Mammary epithelial cell (primary cell): Measurements from ENCODE around the gene SLC24A3.

Source experiments
- EZH2 ChIP-seq: IDR thresholded peaks from 2 replicates; pipeline ENCODE4 v1.6.1; 2012; ENCODE audit warnings: low read length, inconsistent platforms, borderline replicate concordance
- TF ChIP-seq, protein P1 (sequence below), 2 donors: IDR thresholded peaks in 1 of 2; conservative IDR thresholded peaks in 1 of 2; 2 replicates each; pipeline ENCODE4 v1.5.1; 2011 to 2012; ENCODE audit warnings: inconsistent platforms in 2 of 2, low read length in 2 of 2, mild to moderate bottlenecking in 2 of 2, control low read depth in 1 of 2, low read depth in 1 of 2; ENCODE audit not compliant: insufficient read depth in 1 of 2; ENCODE audit errors: extremely low read depth in 1 of 2

DNA sequence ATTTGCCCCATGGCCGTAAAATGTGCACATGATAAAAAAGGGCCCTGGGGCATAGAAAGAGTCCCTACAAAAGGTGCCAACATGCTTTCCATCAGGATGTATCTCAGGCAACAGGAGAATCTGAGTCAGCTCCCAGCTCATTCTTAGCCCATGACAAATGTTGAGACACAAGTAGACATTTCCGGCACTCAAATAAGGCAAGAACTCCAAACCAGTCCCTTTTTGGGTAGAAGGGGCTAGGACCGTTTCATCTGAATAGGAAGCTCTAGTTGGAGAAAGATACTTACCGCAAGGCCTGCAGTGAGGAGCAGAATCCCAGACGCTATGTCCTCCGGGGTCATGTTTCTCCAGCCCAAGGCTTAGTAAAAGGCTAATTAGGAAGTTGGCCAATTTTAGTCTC is 284.6 kb downstream of the SLC24A3 start:
- TF ChIP-seq, protein P1, sequence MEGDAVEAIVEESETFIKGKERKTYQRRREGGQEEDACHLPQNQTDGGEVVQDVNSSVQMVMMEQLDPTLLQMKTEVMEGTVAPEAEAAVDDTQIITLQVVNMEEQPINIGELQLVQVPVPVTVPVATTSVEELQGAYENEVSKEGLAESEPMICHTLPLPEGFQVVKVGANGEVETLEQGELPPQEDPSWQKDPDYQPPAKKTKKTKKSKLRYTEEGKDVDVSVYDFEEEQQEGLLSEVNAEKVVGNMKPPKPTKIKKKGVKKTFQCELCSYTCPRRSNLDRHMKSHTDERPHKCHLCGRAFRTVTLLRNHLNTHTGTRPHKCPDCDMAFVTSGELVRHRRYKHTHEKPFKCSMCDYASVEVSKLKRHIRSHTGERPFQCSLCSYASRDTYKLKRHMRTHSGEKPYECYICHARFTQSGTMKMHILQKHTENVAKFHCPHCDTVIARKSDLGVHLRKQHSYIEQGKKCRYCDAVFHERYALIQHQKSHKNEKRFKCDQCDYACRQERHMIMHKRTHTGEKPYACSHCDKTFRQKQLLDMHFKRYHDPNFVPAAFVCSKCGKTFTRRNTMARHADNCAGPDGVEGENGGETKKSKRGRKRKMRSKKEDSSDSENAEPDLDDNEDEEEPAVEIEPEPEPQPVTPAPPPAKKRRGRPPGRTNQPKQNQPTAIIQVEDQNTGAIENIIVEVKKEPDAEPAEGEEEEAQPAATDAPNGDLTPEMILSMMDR (conservative IDR thresholded peaks at IDR 0.05 in 1 of 2, IDR thresholded peaks at IDR 0.05 in 1 of 2; ENCODE audit: extremely low read depth in 1 of 2, insufficient read depth in 1 of 2, low read depth in 1 of 2, low read length in 2 of 2): no peak
- TF ChIP-seq EZH2: no peak
